HEK293T (cell line): ENCODE measurements around the gene PKM.

Experiments
- CTCF ChIA-PET: fragments of 350-600 bp; formaldehyde crosslinking; extraction: SDS; loops from one replicate; lab custom pipeline; 2021; ENCODE audit warnings: antibody characterized with exemption, inconsistent platforms; lab: Yijun Ruan, JAX
- POLR2A ChIA-PET: fragments of 350-600 bp; formaldehyde crosslinking; extraction: SDS; loops from one replicate; lab custom pipeline; 2020; ENCODE audit warnings: antibody characterized with exemption, inconsistent platforms; lab: Yijun Ruan, JAX
- DNase-seq: peaks from one replicate; pipeline ENCODE4 v3.0.0; 2012; ENCODE audit warnings: mixed read lengths; ENCODE audit errors: extremely low spot score
- ARNT ChIP-seq: fragments of 450-650 bp; IDR thresholded peaks from 2 replicates; pipeline ENCODE4 v1.6.1; 2017; ENCODE audit warnings: mild to moderate bottlenecking
- BHLHE40 ChIP-seq: fragments of 450-650 bp; IDR thresholded peaks from 2 replicates; pipeline ENCODE4 v1.6.1; 2016; ENCODE audit warnings: mild to moderate bottlenecking, moderate library complexity, borderline replicate concordance
- CTBP1 ChIP-seq: fragments of 450-650 bp; IDR thresholded peaks from 2 replicates; pipeline ENCODE4 v1.6.1; 2016; ENCODE audit warnings: borderline replicate concordance
- ELF4 ChIP-seq: fragments of 450-650 bp; IDR thresholded peaks from 2 replicates; pipeline ENCODE4 v1.6.1; 2017; ENCODE audit warnings: antibody characterized with exemption
- FOXA1 ChIP-seq: fragments of 450-650 bp; IDR thresholded peaks from 2 replicates; pipeline ENCODE4 v1.6.1; 2016; ENCODE audit warnings: mild to moderate bottlenecking
- FOXK2 ChIP-seq: fragments of 450-650 bp; IDR thresholded peaks from 2 replicates; pipeline ENCODE4 v1.6.1; 2016; ENCODE audit warnings: mild to moderate bottlenecking
- FOXM1 ChIP-seq: fragments of 450-650 bp; IDR thresholded peaks from 2 replicates; pipeline ENCODE4 v1.6.1; 2017; ENCODE audit warnings: mild to moderate bottlenecking, borderline replicate concordance
- HDGF ChIP-seq: fragments of 450-650 bp; IDR thresholded peaks from 2 replicates; pipeline ENCODE4 v1.6.1; 2017; ENCODE audit warnings: antibody characterized with exemption, borderline replicate concordance
- L3MBTL2 ChIP-seq: fragments of 450-650 bp; conservative IDR thresholded peaks from 2 replicates; pipeline ENCODE4 v1.6.1; 2016; ENCODE audit warnings: mild to moderate bottlenecking
- LEF1 ChIP-seq: fragments of 450-650 bp; IDR thresholded peaks from 2 replicates; pipeline ENCODE4 v1.6.1; 2017; ENCODE audit warnings: mild to moderate bottlenecking, borderline replicate concordance
- NFRKB ChIP-seq: fragments of 450-650 bp; IDR thresholded peaks from 2 replicates; pipeline ENCODE4 v1.6.1; 2016; ENCODE audit warnings: mild to moderate bottlenecking, moderate library complexity
- PKNOX1 ChIP-seq: fragments of 450-650 bp; IDR thresholded peaks from 2 replicates; pipeline ENCODE4 v1.6.1; 2016
- SP1 ChIP-seq: fragments of 450-650 bp; IDR thresholded peaks from 2 replicates; pipeline ENCODE4 v1.6.1; 2017
- SUZ12 ChIP-seq: fragments of 450-650 bp; IDR thresholded peaks from 2 replicates; pipeline ENCODE4 v1.6.1; 2016; ENCODE audit warnings: mild to moderate bottlenecking
- TARDBP ChIP-seq: fragments of 450-650 bp; IDR thresholded peaks from 2 replicates; pipeline ENCODE4 v1.6.1; 2016
- ZNF384 ChIP-seq: fragments of 450-650 bp; IDR thresholded peaks from 2 replicates; pipeline ENCODE4 v1.6.1; 2016

Gene PKM

DNA sequence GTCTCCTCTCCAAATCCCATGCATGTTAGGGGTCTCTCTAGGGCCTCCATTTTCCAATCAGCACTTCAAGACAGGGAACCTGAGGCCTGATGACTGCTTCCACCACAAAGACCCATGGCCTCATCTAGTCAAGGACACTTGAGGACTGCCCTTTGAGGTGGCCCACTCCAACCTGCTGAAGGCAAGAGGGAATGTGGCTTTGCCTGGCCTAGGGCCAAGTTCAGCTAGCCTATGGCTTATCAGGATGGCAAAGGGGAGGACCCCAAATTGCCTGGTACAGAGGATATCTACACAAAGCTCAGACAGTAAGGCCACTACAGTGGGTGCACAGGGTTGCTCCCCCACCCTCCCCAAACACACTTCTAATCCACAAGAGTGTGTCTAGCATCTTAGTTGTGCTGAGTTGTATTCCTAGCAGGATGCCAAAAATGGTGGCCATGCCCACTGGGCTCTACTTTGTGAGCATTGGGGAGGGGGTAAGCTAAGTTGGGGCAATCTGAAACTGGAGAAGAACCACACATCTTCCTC lies 23.4 kb downstream of the PKM start:
- ChIA-PET CTCF (no interaction called here), POLR2A (interaction anchor here (2.7 to 3.6 kb wide), 2 partner anchors 20 to 23 kb away, joined by 12 to 14 read pairs; partner anchors contain the start of gene PKM)
- DNase-seq = no peak
- no peak for TF ChIP-seq L3MBTL2
- TF ChIP-seq FOXM1 = no peak

DNA sequence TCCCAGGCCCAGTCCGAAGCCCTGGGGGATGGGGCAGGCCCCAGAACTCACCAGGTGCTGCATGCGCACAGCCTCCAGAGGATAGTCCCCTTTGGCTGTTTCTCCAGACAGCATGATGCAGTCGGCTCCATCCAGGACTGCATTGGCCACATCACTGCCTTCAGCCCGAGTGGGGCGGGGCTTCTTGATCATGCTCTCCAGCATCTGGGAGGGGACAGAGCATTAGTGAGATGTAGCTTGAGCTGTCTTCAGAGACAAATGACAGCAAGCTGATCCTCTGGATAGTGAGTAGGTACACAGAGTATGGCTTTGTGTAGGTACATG lies 24.4 kb downstream of the PKM start:
- TF ChIP-seq PKNOX1 (no peak), ARNT (no peak), SP1 (no peak), FOXK2 (no peak), SUZ12 (no peak), ELF4 (no peak), L3MBTL2 (no peak), BHLHE40 (no peak), CTBP1 (no peak), HDGF (no peak), ZNF384 (no peak), FOXM1 (no peak), LEF1 (no peak), NFRKB (no peak)
- ChIA-PET CTCF (interaction anchor here (1.6 kb wide), 1 partner anchor 20 kb away, joined by 5 read pairs; no protein-coding TSS in a partner anchor), POLR2A (interaction anchor here (2.7 to 3.6 kb wide), 2 partner anchors 21 to 24 kb away, joined by 12 to 14 read pairs; partner anchors contain the start of gene PKM)

GRCh38 chr15:72205896-72206676 lies 24.9 kb downstream of the PKM start:
- ChIA-PET CTCF (interaction anchor here (1.6 kb wide), 1 partner anchor 21 kb away, joined by 5 read pairs; no protein-coding TSS in a partner anchor), POLR2A (interaction anchor here (2.7 to 3.6 kb wide), 2 partner anchors 21 to 25 kb away, joined by 12 to 14 read pairs; partner anchors contain the start of gene PKM)
- DNase-seq = no peak
- TF ChIP-seq FOXM1 = no peak

More for the DNA sequence above, 24.4 kb downstream of the PKM start:
- no peak for DNase-seq

GRCh38 chr15:72205273-72205672 lies 25.7 kb downstream of the PKM start:
- TF ChIP-seq SUZ12 = no peak
- no peak for TF ChIP-seq ARNT
- TF ChIP-seq FOXK2 = no peak
- no peak for TF ChIP-seq L3MBTL2
- no peak for TF ChIP-seq SP1
- POLR2A ChIA-PET = interaction anchor here (2.7 to 3.6 kb wide), 2 partner anchors 22 to 25 kb away, joined by 12 to 14 read pairs; partner anchors contain the start of gene PKM
- CTCF ChIA-PET = interaction anchor here (1.6 kb wide), 1 partner anchor 22 kb away, joined by 5 read pairs; no protein-coding TSS in a partner anchor
- DNase-seq = no peak

DNA sequence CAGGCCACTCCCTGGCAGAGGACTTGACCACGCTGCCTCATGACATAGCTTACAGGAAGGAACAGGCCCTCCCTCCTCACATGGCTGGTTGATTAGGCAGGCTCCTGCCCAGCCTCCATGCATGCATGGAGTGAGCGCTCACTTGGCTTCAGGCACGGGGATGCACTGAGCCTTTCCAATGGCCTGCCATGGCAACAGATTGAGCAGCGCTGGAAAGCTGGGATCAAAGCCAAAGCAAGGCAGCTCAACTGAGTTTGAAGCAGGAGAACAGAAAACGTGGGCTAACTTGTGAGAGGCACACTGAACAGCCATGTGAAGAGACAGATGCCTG lies 27.5 kb downstream of the PKM start:
- POLR2A ChIA-PET = interaction anchor here (2.1 kb wide), 1 partner anchor 27 kb away, joined by 9 read pairs; no protein-coding TSS in a partner anchor
- CTCF ChIA-PET = no interaction called here

DNA sequence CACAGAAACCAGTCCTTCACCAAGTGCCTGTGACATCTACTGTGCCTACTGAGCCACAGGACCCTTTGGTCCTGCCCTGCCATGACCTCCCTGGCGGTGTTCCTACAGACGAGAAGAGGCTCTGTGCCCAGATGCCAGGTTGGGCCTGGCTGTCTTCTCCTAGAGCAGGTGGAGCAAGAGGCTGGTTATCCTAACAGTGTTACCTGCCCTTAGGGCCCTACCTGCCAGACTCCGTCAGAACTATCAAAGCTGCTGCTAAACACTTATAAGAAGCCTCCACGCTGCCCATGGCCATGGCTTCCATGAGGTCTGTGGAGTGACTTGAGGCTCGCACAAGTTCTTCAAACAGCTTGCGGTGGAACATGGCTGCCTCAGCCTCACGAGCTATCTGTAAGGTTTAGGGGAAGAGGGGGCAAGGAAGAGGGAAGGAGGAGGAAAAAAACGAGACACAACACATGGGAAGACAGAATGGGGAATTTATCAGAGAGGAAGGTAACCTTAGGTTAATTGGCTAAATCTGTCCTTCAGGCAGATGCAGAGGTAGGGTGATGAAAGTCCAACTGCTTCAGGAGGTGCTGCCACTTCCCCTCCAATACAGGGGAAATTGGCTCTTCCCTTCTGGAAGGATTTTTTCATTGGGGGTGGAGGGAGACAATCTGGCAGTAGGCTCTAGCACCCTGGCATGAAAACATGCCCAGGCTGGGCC lies 28.0 kb downstream of the PKM start:
- POLR2A ChIA-PET = interaction anchor here (0.7 to 2.1 kb wide), 2 partner anchors 24 to 27 kb away, joined by 3 to 9 read pairs; no protein-coding TSS in a partner anchor
- DNase-seq = no peak
- TF ChIP-seq PKNOX1 (no peak), FOXK2 (no peak), CTBP1 (no peak), L3MBTL2 (no peak), FOXM1 (no peak), LEF1 (no peak), TARDBP (no peak), SUZ12 (no peak), NFRKB (no peak), ELF4 (no peak), ARNT (no peak), FOXA1 (no peak), HDGF (no peak), SP1 (no peak)
- CTCF ChIA-PET = interaction anchor here (0.7 kb wide), 1 partner anchor 24 kb away, joined by 3 read pairs; no protein-coding TSS in a partner anchor

More for the DNA sequence above, 27.5 kb downstream of the PKM start:
- no peak for DNase-seq
- TF ChIP-seq L3MBTL2 = no peak
- TF ChIP-seq LEF1 = no peak
- no peak for TF ChIP-seq FOXA1
- no peak for TF ChIP-seq SUZ12
- TF ChIP-seq BHLHE40 = no peak
- no peak for TF ChIP-seq FOXK2
- no peak for TF ChIP-seq TARDBP
- TF ChIP-seq FOXM1 = no peak
